Amniotic stem cell (primary cell): ENCODE results near the gene FAM120AOS.

ENCODE experiments used
- DNase-seq: peaks from one replicate; lab custom pipeline; 2025; lab: John Stamatoyannopoulos, UW

The FAM120AOS gene

GRCh38 chr9:93437996-93438395 lies 15.4 kb downstream of the FAM120AOS start:
- no peak for DNase-seq

GRCh38 chr9:93436655-93437407 lies 16.6 kb downstream of the FAM120AOS start:
- no peak for DNase-seq

GRCh38 chr9:93436218-93436617 lies 17.2 kb downstream of the FAM120AOS start:
- no peak for DNase-seq

GRCh38 chr9:93435386-93435785 lies 18.0 kb downstream of the FAM120AOS start:
- no peak for DNase-seq

GRCh38 chr9:93434056-93434455 lies 19.3 kb downstream of the FAM120AOS start:
- no peak for DNase-seq

- DNase-seq, result no peak
These were observed 20.4 kb downstream of the FAM120AOS start for GRCh38 chr9:93432964-93433363.

GRCh38 chr9:93431539-93432105 lies 21.8 kb downstream of the FAM120AOS start:
- DNase-seq, result no peak

- no peak for DNase-seq
These were observed 25.6 kb downstream of the FAM120AOS start for GRCh38 chr9:93427655-93428379.

- no peak for DNase-seq
These were observed 30.3 kb downstream of the FAM120AOS start for GRCh38 chr9:93422977-93423616.

GRCh38 chr9:93419023-93419422 lies 34.4 kb downstream of the FAM120AOS start:
- DNase-seq, result no peak

- DNase-seq, result no peak
These were observed 35.8 kb downstream of the FAM120AOS start for GRCh38 chr9:93417538-93417937.

- DNase-seq, result no peak
These were observed 36.7 kb downstream of the FAM120AOS start for GRCh38 chr9:93416530-93417235.

- DNase-seq, result no peak
These were observed 38.1 kb downstream of the FAM120AOS start for GRCh38 chr9:93415176-93415690.

GRCh38 chr9:93413530-93413929 lies 39.9 kb downstream of the FAM120AOS start:
- no peak for DNase-seq

GRCh38 chr9:93406371-93406770 lies 47.0 kb downstream of the FAM120AOS start:
- no peak for DNase-seq

- no peak for DNase-seq
These were observed 54.9 kb downstream of the FAM120AOS start for GRCh38 chr9:93398471-93398870.

GRCh38 chr9:93397661-93398373 lies 55.6 kb downstream of the FAM120AOS start:
- DNase-seq, result no peak
